GM12864 (cell line): Measurements from ENCODE around the gene GLUL.
"Not testable (repeated sequence)": the region's sequence is repeated elsewhere in the genome, so short reads cannot be mapped to it uniquely, and the experiment has no call there.

Source experiments
- DNase-seq: peaks from one replicate; pipeline ENCODE4 v3.0.0-alpha.2; 2011; ENCODE audit warnings: low read depth
- H3K4me3 ChIP-seq: 2 replicates; pipeline ENCODE4 v1.5.1; 2011; ENCODE audit warnings: mild to moderate bottlenecking, low read depth, low read length, control low read depth
- CTCF ChIP-seq: IDR thresholded peaks from 2 replicates; pipeline ENCODE4 v1.5.1; 2011; ENCODE audit warnings: low read depth, mild to moderate bottlenecking, moderate library complexity, low read length, control low read depth, inconsistent platforms; ENCODE audit errors: missing control alignments

Gene GLUL

GRCh38 chr1:182339684-182340083 is 51.9 kb downstream of the GLUL start:
- no peak for DNase-seq
- no peak overlapping the region for H3K4me3 ChIP-seq
- no peak for TF ChIP-seq CTCF

- no peak overlapping the region for H3K4me3 ChIP-seq
- no peak for DNase-seq
- no peak for TF ChIP-seq CTCF
Measured at GRCh38 chr1:182338806-182339370, 52.7 kb downstream of the GLUL start.

DNA sequence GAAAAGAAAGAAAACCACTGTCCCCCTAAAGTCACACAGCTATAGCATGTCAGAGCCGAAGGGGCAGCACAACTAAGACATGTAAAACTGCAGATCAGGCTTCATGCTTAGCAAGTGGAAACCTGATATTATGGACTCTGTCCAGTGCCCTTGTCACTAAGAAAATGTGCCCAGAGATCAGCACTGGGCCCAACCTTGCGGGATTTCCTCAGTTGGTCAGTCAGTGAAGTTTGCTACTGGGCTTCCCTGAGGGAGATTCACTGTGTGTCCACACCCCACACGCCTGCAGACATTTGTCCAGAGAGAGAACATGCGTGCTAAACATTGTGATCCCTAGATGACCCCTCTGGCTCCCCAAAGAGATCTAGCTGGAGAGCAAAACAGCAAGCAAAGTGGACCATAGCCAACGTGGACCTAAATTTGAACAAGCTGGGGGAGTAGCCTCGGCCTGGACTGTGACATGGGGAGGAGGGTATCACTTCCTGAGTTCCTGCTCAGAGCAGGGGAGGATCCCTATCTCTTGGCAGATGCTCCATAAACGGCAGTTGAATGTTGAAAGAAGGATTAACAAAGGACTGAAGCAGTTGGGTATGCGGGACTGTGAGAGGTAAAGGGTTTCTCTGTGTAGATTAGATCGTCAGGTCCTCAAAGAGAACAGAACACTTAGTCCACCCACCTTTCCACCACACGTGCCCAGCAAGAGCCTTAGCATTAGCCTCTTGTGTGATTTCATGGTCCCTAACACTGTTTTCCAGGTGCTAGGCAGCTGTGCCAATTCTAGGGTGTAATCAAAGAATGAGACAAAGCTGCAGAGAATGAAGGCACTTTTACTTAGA is 53.6 kb downstream of the GLUL start:
- H3K4me3 ChIP-seq: no peak overlapping the region
- no peak for TF ChIP-seq CTCF
- DNase-seq: no peak

DNA sequence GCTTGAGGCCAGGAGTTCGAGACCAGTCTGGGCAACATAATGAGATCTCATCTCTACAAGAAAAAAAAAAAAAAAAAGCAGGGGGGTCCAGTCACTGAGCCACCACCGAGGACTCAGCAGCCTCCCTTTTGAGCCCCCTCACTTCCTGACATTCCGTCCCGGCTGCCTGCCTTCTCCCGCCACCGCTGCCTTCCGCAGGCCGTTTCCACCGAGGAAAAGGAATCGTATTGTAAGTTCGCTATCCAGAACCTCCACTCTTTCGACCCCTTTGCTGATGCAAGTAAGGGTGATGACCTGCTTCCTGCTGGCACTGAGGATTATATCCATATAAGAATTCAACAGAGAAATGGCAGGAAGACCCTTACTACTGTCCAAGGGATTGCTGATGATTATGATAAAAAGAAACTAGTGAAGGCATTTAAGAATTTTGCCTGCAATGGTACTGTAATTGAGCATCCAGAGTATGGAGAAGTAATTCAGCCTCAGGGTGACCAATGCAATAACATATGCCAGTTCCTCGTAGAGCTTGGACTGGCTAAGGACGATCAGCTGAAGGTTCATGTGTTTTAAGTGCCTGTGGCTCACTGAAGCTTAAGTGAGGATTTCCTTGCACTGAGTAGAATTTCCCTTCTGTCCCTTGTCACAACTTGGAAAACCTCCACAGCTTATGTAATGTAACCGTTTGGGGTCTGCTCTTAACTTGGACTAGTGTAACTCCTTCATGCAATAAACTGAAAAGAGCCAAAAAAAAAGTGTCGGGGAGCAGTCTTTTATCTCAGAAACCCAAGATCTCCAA is 55.6 kb downstream of the GLUL start:
- no peak for TF ChIP-seq CTCF
- H3K4me3 ChIP-seq: no peak overlapping the region
- no peak for DNase-seq

- DNase-seq, H3K4me3 ChIP-seq: not testable (repeated sequence)
Measured at GRCh38 chr1:182333071-182333571, 58.5 kb downstream of the GLUL start.

- TF ChIP-seq CTCF: no peak
Measured at GRCh38 chr1:182332261-182333060, 59.1 kb downstream of the GLUL start.

More at GRCh38 chr1:182332261-182333060, 59.1 kb downstream of the GLUL start:
- no peak for DNase-seq
- no peak overlapping the region for H3K4me3 ChIP-seq
